Activated CD8-positive, alpha-beta T cell treated with anti-CD3 and anti-CD28 coated beads for 36 hours (primary cell): ENCODE results near the gene ATF5. TPM values are rescaled to one million over a fixed set of nuclear protein-coding genes. Genes with fewer than 3 reads are reported as not detected.
"Not testable (repeated sequence)": the region's sequence is repeated elsewhere in the genome, so short reads cannot be mapped to it uniquely, and the experiment has no call there.

Experiments
- ATAC-seq: fragments of 200-7000 bp; cut with Tn5 transposase; one replicate; pipeline ENCODE4 v1.10.0; 2021; ENCODE audit warnings: mild to moderate bottlenecking, moderate library complexity
- CTCF ChIA-PET: fragments of 350-600 bp; sonication (Branson Sonifier 250); formaldehyde crosslinking; loops from one replicate; lab custom pipeline; 2021; ENCODE audit warnings: antibody characterized with exemption; lab: Charles Lee
- POLR2A ChIA-PET: fragments of 350-600 bp; sonication (Branson Sonifier 250); formaldehyde crosslinking; loops from one replicate; lab custom pipeline; 2021; ENCODE audit warnings: antibody characterized with exemption; lab: Charles Lee
- DNase-seq: peaks from one replicate; pipeline ENCODE4 v3.0.0-alpha.2; 2020
- H3K27ac Mint-ChIP-seq: one replicate; pipeline ENCODE4 v1.8.0; 2021; ENCODE audit warnings: mild to moderate bottlenecking, mixed read lengths
- H3K27me3 Mint-ChIP-seq: one replicate; pipeline ENCODE4 v1.8.0; 2021; ENCODE audit warnings: mixed read lengths
- H3K36me3 Mint-ChIP-seq: one replicate; pipeline ENCODE4 v1.8.0; 2021; ENCODE audit warnings: low read depth, mixed read lengths
- H3K4me1 Mint-ChIP-seq: one replicate; pipeline ENCODE4 v1.8.0; 2021; ENCODE audit warnings: low read depth, mixed read lengths
- H3K4me3 Mint-ChIP-seq: one replicate; pipeline ENCODE4 v1.8.0; 2021; ENCODE audit warnings: mild to moderate bottlenecking, moderate library complexity, mixed read lengths
- H3K9me3 Mint-ChIP-seq: one replicate; pipeline ENCODE4 v1.8.0; 2021; ENCODE audit warnings: mixed read lengths
- CTCF ChIP-seq: fragments of 200-600 bp; IDR thresholded peaks from one replicate; pipeline ENCODE4 v1.8.0; 2022; ENCODE audit warnings: antibody characterized with exemption, mild to moderate bottlenecking
- intact Hi-C: fragments of 100-400 bp; cut with micrococcal nuclease; formaldehyde crosslinking; loops from one replicate; pipeline ENCODE4 v1.10.0; 2022
- total RNA-seq, 2 experiments: library from RNA; stranded (reverse); gene quantifications; one replicate each; pipeline ENCODE4 v1.2.3, GENCODE V29; 2021

The ATF5 gene
- total RNA-seq, 2 experiments from 2014 or later = 11.8 TPM

- no peak for ATAC-seq
- DNase-seq = no peak
- peaks cover 9% of the 10 kb centered on the region for H3K4me1 Mint-ChIP-seq
- H3K27me3 Mint-ChIP-seq = peaks cover 15% of the 10 kb centered on the region
- no peaks in the 10 kb centered on the region for H3K9me3 Mint-ChIP-seq
- CTCF ChIA-PET = interaction anchor here (0.9 to 1.2 kb wide), 2 partner anchors 20 to 27 kb away, joined by 3 to 5 read pairs; no protein-coding TSS in a partner anchor
- POLR2A ChIA-PET = no interaction called here
- intact Hi-C loops = no loop called here
- TF ChIP-seq CTCF = no peak
- H3K36me3 Mint-ChIP-seq = no peaks in the 10 kb centered on the region
- H3K27ac Mint-ChIP-seq = no peak overlapping the region
- no peak overlapping the region for H3K4me3 Mint-ChIP-seq
Observed at GRCh38 chr19:49957262-49957915, 28.4 kb downstream of the ATF5 start.

GRCh38 chr19:49958144-49958543 lies 29.1 kb downstream of the ATF5 start:
- H3K27me3 Mint-ChIP-seq = peaks cover 15% of the 10 kb centered on the region
- intact Hi-C loops, H3K36me3 Mint-ChIP-seq, H3K4me1 Mint-ChIP-seq, H3K27ac Mint-ChIP-seq, POLR2A ChIA-PET, ATAC-seq, DNase-seq, H3K9me3 Mint-ChIP-seq, H3K4me3 Mint-ChIP-seq: not testable (repeated sequence)
- CTCF ChIA-PET = interaction anchor here (0.9 to 1.2 kb wide), 2 partner anchors 21 to 26 kb away, joined by 3 to 5 read pairs; no protein-coding TSS in a partner anchor

- H3K4me3 Mint-ChIP-seq, ATAC-seq, intact Hi-C loops, H3K4me1 Mint-ChIP-seq, DNase-seq, CTCF ChIA-PET, H3K36me3 Mint-ChIP-seq, POLR2A ChIA-PET, H3K27ac Mint-ChIP-seq, H3K9me3 Mint-ChIP-seq: not testable (repeated sequence)
- peaks cover 12% of the 10 kb centered on the region for H3K27me3 Mint-ChIP-seq
Observed at GRCh38 chr19:49958596-49958995, 29.6 kb downstream of the ATF5 start.

- ATAC-seq, POLR2A ChIA-PET, intact Hi-C loops: not testable (repeated sequence)
Observed at GRCh38 chr19:49959892-49960291, 30.9 kb downstream of the ATF5 start.

GRCh38 chr19:49960980-49961379 lies 32.0 kb downstream of the ATF5 start, which contains the start of gene SIGLEC11:
Gene SIGLEC11 (minus strand): TSS chr19:49961172. CDS start chr19:49961081, 91 bp downstream.
- DNase-seq, POLR2A ChIA-PET, CTCF ChIA-PET, H3K4me1 Mint-ChIP-seq, H3K36me3 Mint-ChIP-seq, H3K9me3 Mint-ChIP-seq, H3K27ac Mint-ChIP-seq, H3K4me3 Mint-ChIP-seq, ATAC-seq, intact Hi-C loops, H3K27me3 Mint-ChIP-seq: not testable (repeated sequence)

More at GRCh38 chr19:49959892-49960291, 30.9 kb downstream of the ATF5 start:
- DNase-seq, H3K27ac Mint-ChIP-seq, H3K27me3 Mint-ChIP-seq, H3K36me3 Mint-ChIP-seq, H3K4me3 Mint-ChIP-seq, CTCF ChIA-PET, H3K4me1 Mint-ChIP-seq, H3K9me3 Mint-ChIP-seq: not testable (repeated sequence)

GRCh38 chr19:49968279-49968922 lies 39.4 kb downstream of the ATF5 start:
- CTCF ChIA-PET = interaction anchor here (1.5 kb wide), 1 partner anchor 29 kb away, joined by 3 read pairs; no protein-coding TSS in a partner anchor
- intact Hi-C loops = no loop called here
- Mint-ChIP-seq H3K4me3 (no peak overlapping the region), H3K9me3 (no peaks in the 10 kb centered on the region), H3K36me3 (no peaks in the 10 kb centered on the region), H3K27ac (no peak overlapping the region), H3K4me1 (no peaks in the 10 kb centered on the region), H3K27me3 (peaks cover 11% of the 10 kb centered on the region)
- DNase-seq = no peak
- TF ChIP-seq CTCF = no peak
- POLR2A ChIA-PET = no interaction called here
- no peak for ATAC-seq

GRCh38 chr19:49969355-49969754 lies 40.4 kb downstream of the ATF5 start:
- H3K4me1 Mint-ChIP-seq, intact Hi-C loops, H3K9me3 Mint-ChIP-seq, H3K4me3 Mint-ChIP-seq, DNase-seq, POLR2A ChIA-PET, H3K36me3 Mint-ChIP-seq, ATAC-seq, H3K27ac Mint-ChIP-seq: not testable (repeated sequence)
- peaks cover 11% of the 10 kb centered on the region for H3K27me3 Mint-ChIP-seq
- CTCF ChIA-PET = interaction anchor here (1.5 kb wide), 1 partner anchor 30 kb away, joined by 3 read pairs; no protein-coding TSS in a partner anchor
